IPS-15b (cell line): ENCODE data around the gene KRT3.

Experiments used
- H3K27me3 ChIP-seq: one replicate; pipeline ENCODE4 v1.6.1; 2013; ENCODE audit warnings: low read length; ENCODE audit not compliant: control insufficient read depth, insufficient read depth
- H3K36me3 ChIP-seq: one replicate; pipeline ENCODE4 v1.6.1; 2013; ENCODE audit warnings: low read length; ENCODE audit not compliant: control insufficient read depth, insufficient read depth
- H3K4me1 ChIP-seq: one replicate; pipeline ENCODE4 v1.6.1; 2013; ENCODE audit warnings: mild to moderate bottlenecking, low read length; ENCODE audit not compliant: control insufficient read depth, insufficient read depth
- H3K4me3 ChIP-seq: one replicate; pipeline ENCODE4 v1.5.1; 2013; ENCODE audit warnings: low read depth, low read length
- H3K9ac ChIP-seq: one replicate; pipeline ENCODE4 v1.6.1; 2013; ENCODE audit warnings: low read depth, mild to moderate bottlenecking, low read length
- H3K9me3 ChIP-seq: one replicate; pipeline ENCODE4 v1.6.1; 2013; ENCODE audit warnings: mild to moderate bottlenecking, low read length; ENCODE audit not compliant: control insufficient read depth, insufficient read depth

The KRT3 gene

GRCh38 chr12:52824741-52825410 is 29.0 kb upstream of the KRT3 start:
- Histone ChIP-seq H3K4me3 (no peak overlapping the region), H3K9me3 (no peaks in the 10 kb centered on the region), H3K4me1 (no peaks in the 10 kb centered on the region), H3K9ac (no peak overlapping the region), H3K36me3 (no peaks in the 10 kb centered on the region), H3K27me3 (no peaks in the 10 kb centered on the region)

DNA sequence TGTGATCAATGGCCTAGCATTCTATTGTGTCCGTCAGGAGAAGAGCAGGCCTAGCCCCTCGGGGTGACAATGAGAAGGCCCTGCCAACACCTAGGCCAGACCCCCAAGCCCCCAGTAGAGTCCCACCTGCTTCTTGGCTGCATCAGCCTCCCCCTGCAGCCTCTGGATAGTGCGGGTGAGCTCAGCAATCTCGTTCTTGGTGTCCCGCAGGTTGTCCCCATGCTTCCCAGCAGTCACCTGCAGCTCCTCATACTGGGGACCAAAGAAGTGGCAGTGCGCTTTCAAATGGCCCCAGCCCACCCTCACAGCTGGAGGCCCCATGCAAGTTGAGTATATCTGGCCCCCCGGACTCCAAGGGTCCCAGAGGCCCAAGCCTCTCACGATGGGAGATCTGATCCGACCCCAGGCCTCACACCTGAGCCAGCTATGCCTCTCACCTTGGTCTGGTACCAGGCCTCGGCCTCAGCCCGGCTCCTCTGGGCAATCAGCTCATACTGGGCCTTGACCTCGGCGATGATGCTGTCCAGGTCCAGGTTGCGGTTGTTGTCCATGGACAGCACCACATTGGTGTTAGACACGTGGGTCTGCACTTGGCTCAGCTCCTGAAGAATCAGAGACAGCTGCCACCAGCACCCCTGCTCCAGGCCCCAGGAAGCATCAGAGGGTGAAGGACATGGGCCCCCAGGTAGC is 28.0 kb upstream of the KRT3 start:
- Histone ChIP-seq H3K4me1 (no peaks in the 10 kb centered on the region), H3K4me3 (no peak overlapping the region), H3K36me3 (no peaks in the 10 kb centered on the region), H3K9ac (no peak overlapping the region), H3K27me3 (no peaks in the 10 kb centered on the region), H3K9me3 (no peaks in the 10 kb centered on the region)

DNA sequence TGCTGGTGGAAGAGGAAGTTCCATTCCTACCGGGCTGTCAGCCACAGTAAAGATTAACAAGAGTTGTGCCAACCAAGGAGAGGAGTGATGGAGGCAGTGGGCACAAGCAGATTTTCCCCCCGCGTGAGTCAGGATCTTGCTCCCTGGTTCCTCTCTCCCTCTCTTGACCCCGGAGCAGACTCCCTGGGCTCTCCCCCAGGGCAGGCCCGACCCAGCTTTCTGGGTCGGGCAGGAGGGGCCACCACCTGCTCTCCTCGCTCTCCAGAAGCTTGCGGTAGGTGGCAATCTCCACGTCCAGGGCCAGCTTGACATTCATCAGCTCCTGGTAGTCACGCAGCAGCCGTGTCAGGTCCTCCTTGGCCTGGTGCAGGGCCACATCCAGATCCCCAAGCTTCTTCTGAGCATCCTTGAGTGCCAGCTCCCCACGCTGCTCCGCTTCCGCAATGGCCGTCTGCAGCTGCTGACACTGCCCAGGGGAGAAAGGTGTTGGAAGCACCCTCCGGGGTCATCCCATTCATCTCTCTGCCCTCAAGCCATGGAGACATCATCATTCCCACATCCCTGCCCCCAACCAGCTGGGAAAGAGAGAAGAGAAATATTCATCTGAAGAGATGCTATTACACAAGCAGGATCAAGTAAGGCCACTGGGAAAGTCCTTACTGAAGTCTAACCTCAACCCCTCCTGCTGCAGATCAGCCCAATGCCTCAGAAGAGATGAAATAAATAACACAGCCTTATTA is 27.0 kb upstream of the KRT3 start:
- H3K9ac ChIP-seq = no peak overlapping the region
- no peaks in the 10 kb centered on the region for H3K4me1 ChIP-seq
- H3K27me3 ChIP-seq = no peaks in the 10 kb centered on the region
- no peak overlapping the region for H3K4me3 ChIP-seq
- no peaks in the 10 kb centered on the region for H3K36me3 ChIP-seq
- no peaks in the 10 kb centered on the region for H3K9me3 ChIP-seq

DNA sequence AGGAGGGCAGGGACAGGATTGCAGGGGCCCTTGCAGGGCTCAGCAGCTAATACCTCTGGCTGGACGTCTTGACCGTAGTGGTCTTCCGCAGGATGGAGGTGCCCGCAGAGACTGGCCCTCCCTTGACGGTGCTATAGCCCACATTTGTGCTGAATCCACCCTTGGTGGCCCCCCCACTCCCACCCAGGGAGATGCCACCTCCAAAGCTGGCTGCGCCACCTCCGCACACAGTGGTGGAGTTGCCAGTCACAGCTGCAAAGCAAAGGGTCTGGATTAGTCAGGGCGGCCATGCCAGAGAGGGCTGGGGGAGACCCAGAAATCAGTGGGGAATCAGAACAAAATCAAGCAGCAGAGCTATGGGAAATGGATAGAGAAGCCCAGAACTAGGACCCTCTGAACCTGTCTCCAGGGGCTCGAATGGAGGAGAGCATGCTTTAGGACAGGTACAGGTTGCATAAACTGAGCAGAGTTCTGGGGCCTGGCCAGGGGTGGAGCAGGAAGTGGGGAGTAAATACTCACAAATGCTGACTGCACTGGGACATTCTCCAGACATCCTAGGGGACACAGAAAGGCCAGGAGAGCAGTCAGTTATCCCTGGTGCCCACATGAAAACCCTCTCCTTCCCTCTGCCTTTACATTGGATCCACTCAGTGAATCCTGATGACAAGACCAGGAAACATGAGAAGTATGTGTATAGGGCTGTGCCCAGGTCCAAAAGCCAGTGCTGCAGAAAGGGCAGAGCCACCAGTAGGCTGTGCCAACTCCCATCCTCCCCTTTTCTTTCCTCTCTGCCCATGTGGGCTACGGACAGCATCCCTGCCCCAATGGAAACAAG is 26.1 kb upstream of the KRT3 start:
- Histone ChIP-seq H3K4me3 (no peak overlapping the region), H3K9ac (no peak overlapping the region), H3K36me3 (no peaks in the 10 kb centered on the region), H3K4me1 (no peaks in the 10 kb centered on the region), H3K27me3 (no peaks in the 10 kb centered on the region), H3K9me3 (no peaks in the 10 kb centered on the region)

- Histone ChIP-seq H3K27me3 (no peaks in the 10 kb centered on the region), H3K4me3 (no peak overlapping the region), H3K36me3 (no peaks in the 10 kb centered on the region), H3K4me1 (no peaks in the 10 kb centered on the region), H3K9ac (no peak overlapping the region), H3K9me3 (no peaks in the 10 kb centered on the region)
Measured at GRCh38 chr12:52821071-52821730, 25.3 kb upstream of the KRT3 start.

GRCh38 chr12:52820521-52820920 is 24.6 kb upstream of the KRT3 start:
- no peaks in the 10 kb centered on the region for H3K4me1 ChIP-seq
- H3K36me3 ChIP-seq = no peaks in the 10 kb centered on the region
- no peaks in the 10 kb centered on the region for H3K9me3 ChIP-seq
- no peak overlapping the region for H3K9ac ChIP-seq
- H3K27me3 ChIP-seq = no peaks in the 10 kb centered on the region
- no peak overlapping the region for H3K4me3 ChIP-seq

DNA sequence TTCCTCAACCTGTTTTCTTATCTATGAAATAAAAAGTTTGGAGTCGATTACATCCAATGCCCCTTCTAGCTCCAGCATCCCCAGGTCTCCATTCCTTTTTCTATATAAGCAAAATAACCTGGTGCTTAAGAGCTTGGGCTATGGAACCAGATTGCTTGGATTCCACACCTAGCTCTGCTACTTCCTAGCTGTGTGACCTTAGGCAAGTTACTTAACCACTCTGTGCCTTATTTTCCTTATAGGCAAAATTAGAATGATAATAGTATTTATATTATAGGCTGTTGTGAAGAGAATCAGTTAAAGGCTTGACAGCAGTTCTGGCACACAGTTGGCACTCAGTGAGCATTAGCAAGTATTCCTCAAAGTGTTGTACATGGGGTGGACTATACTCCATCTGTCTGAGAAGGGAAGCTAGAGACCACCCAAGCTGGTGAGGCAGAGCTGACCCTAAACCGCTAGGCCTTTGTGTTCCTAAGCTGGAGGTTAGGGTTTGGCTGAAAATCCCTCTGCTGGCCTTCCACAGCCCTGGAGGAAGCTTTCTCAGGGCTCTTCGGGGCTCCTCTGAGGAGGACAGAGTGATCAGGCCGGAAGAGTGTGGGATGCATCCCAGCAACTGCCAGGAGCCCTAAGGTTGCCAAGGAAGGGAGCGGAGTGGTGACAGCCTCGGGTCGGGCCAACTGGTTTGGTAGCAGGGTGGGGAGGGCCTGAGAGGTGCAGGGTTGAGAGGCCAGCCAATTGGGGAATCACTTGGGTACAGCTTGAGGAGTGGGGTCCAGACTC is 24.0 kb upstream of the KRT3 start:
- Histone ChIP-seq H3K9ac (no peak overlapping the region), H3K36me3 (no peaks in the 10 kb centered on the region), H3K4me1 (no peaks in the 10 kb centered on the region), H3K4me3 (no peak overlapping the region), H3K9me3 (no peaks in the 10 kb centered on the region), H3K27me3 (no peaks in the 10 kb centered on the region)

DNA sequence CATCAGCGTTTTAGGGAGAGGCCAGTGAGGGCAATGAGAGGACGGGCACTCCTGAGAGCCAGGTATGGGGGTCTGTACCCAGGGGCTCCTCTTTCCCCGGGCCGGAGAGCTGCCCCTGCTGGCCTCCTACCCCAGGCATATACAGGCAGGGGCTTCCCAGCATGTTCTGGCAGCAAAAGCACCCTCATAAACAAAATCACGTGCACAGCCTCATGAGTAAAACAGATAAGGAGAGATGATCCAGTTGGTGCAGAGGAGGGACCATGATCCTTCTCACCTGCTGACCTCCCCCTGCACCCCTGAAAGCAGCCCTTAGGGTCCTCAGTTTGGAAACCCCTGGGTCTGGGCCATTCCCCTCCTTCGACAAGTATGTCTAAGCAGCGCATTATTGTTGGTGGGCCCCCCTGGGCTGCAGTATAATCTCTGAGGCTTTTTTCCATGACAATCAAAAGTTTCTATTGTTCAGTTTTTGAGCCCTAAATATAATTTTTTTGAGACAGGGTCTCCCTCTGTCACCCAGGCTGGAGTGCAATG is 23.0 kb upstream of the KRT3 start:
- H3K4me3 ChIP-seq = no peak overlapping the region
- H3K9me3 ChIP-seq = no peaks in the 10 kb centered on the region
- no peaks in the 10 kb centered on the region for H3K27me3 ChIP-seq
- no peaks in the 10 kb centered on the region for H3K36me3 ChIP-seq
- H3K4me1 ChIP-seq = no peaks in the 10 kb centered on the region
- no peak overlapping the region for H3K9ac ChIP-seq

DNA sequence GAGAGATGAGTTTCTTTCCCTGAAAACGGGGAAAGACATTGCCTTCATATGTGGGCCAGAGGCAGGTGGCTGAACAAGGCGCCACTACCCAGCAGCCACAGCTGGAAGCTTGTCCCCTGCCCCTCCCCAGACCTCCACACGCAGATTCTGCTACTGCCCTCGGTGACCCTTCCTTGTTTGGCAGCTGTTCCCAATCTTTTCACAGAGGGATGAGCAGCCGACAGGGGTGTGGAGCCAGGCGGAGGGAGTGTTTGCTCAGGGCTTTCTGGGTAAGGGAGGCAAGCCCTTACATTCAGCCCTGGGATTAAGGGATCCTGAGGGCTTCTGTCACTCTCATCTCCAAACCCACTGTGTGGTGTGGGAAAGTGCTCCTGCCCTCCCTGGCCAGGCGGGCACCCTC is 22.5 kb upstream of the KRT3 start:
- Histone ChIP-seq H3K36me3 (no peaks in the 10 kb centered on the region), H3K4me3 (no peak overlapping the region), H3K27me3 (no peaks in the 10 kb centered on the region), H3K9me3 (no peaks in the 10 kb centered on the region), H3K9ac (no peak overlapping the region), H3K4me1 (no peaks in the 10 kb centered on the region)

- Histone ChIP-seq H3K9me3 (no peaks in the 10 kb centered on the region), H3K27me3 (no peaks in the 10 kb centered on the region), H3K9ac (no peak overlapping the region), H3K36me3 (no peaks in the 10 kb centered on the region), H3K4me3 (no peak overlapping the region), H3K4me1 (no peaks in the 10 kb centered on the region)
Measured at GRCh38 chr12:52817699-52818238, 21.9 kb upstream of the KRT3 start.
